OCI-LY1 (cell line): ENCODE measurements around the gene SPO11.

Experiments used
- H2AFZ ChIP-seq: fragments of 200-600 bp; sonication (generic), shearing (Covaris generic); 2 replicates; pipeline ENCODE4 v1.6.0; 2014; ENCODE audit warnings: antibody characterized with exemption, mild to moderate bottlenecking, low read length
- H3F3A ChIP-seq: fragments of 200-600 bp; sonication (generic), shearing (Covaris generic); 2 replicates; pipeline ENCODE4 v1.6.0; 2014; ENCODE audit warnings: mild to moderate bottlenecking, antibody characterized with exemption, low read length, moderate library complexity; ENCODE audit not compliant: insufficient read depth
- H3K27ac ChIP-seq: fragments of 200-600 bp; sonication (generic); 2 replicates; pipeline ENCODE4 v1.5.1; 2014; ENCODE audit warnings: low read length, mixed run types, mild to moderate bottlenecking, low read depth; ENCODE audit not compliant: poor library complexity, severe bottlenecking
- H3K27me3 ChIP-seq: fragments of 200-600 bp; sonication (generic); 2 replicates; pipeline ENCODE4 v1.6.0; 2014; ENCODE audit warnings: antibody characterized with exemption, mild to moderate bottlenecking, low read length, moderate library complexity; ENCODE audit not compliant: insufficient read depth
- H3K36me3 ChIP-seq: fragments of 200-600 bp; sonication (generic); 2 replicates; pipeline ENCODE4 v1.6.1; 2014; ENCODE audit warnings: mild to moderate bottlenecking, antibody characterized with exemption, low read length, moderate library complexity, mixed read lengths; ENCODE audit not compliant: insufficient read depth
- H3K4me1 ChIP-seq: fragments of 200-600 bp; sonication (generic); 2 replicates; pipeline ENCODE4 v1.5.1; 2014; ENCODE audit warnings: mild to moderate bottlenecking, low read length, moderate library complexity; ENCODE audit not compliant: insufficient read depth, severe bottlenecking
- H3K4me2 ChIP-seq: fragments of 200-600 bp; sonication (generic), shearing (Covaris generic); 2 replicates; pipeline ENCODE4 v1.6.1; 2014; ENCODE audit warnings: low read length
- H3K4me3 ChIP-seq: fragments of 200-600 bp; sonication (generic); 2 replicates; pipeline ENCODE4 v1.5.1; 2014; ENCODE audit warnings: low read length, low read depth, mild to moderate bottlenecking, mixed read lengths; ENCODE audit not compliant: poor library complexity, severe bottlenecking
- H3K79me2 ChIP-seq: fragments of 200-600 bp; shearing (Covaris generic); 2 replicates; pipeline ENCODE4 v1.6.1; 2016; ENCODE audit warnings: mixed run types, low read length, mixed read lengths; ENCODE audit not compliant: insufficient read depth
- H3K9ac ChIP-seq: fragments of 200-600 bp; sonication (generic), shearing (Covaris generic); 2 replicates; pipeline ENCODE4 v1.6.1; 2014; ENCODE audit warnings: mild to moderate bottlenecking, low read length, mixed read lengths
- H3K9me2 ChIP-seq: fragments of 200-600 bp; sonication (generic), shearing (Covaris generic); 2 replicates; pipeline ENCODE4 v1.6.1; 2014; ENCODE audit warnings: low read depth, mild to moderate bottlenecking, low read length, mixed read lengths
- H3K9me3 ChIP-seq: fragments of 200-600 bp; shearing (Covaris generic); 2 replicates; pipeline ENCODE4 v1.6.1; 2014; ENCODE audit warnings: low read length, mixed read lengths
- H4K20me1 ChIP-seq: fragments of 200-600 bp; sonication (generic), shearing (Covaris generic); 2 replicates; pipeline ENCODE4 v1.6.0; 2016; ENCODE audit warnings: mild to moderate bottlenecking, low read length; ENCODE audit not compliant: insufficient read depth
- CTCF ChIP-seq: fragments of 200-600 bp; sonication (generic), shearing (Covaris generic); IDR thresholded peaks from 2 replicates; pipeline ENCODE4 v1.5.1; 2017; ENCODE audit warnings: mild to moderate bottlenecking, antibody characterized with exemption, low read length, moderate library complexity, mixed read lengths
- EZH2 ChIP-seq: fragments of 200-600 bp; sonication (generic), shearing (Covaris generic); IDR thresholded peaks from 2 replicates; pipeline ENCODE4 v1.8.0; 2017; ENCODE audit warnings: borderline replicate concordance, mixed run types, mild to moderate bottlenecking, antibody characterized with exemption, low read length, moderate library complexity, mixed read lengths

SPO11 gene

GRCh38 chr20:57352305-57352704 lies 22.7 kb downstream of the SPO11 start:
- H3K9me2 ChIP-seq = no peaks in the 10 kb centered on the region
- H3K4me3 ChIP-seq = peak overlapping the region; percentile 99
- H2AFZ ChIP-seq = no peak overlapping the region
- peak overlapping the region; percentile 96 for H3K9ac ChIP-seq
- no peaks in the 10 kb centered on the region for H3K9me3 ChIP-seq
- no peaks in the 10 kb centered on the region for H3K27me3 ChIP-seq
- H3K4me2 ChIP-seq = peak overlapping the region; percentile 73
- no peaks in the 10 kb centered on the region for H4K20me1 ChIP-seq
- H3K36me3 ChIP-seq = peaks cover 29% of the 10 kb centered on the region
- no peak overlapping the region for H3K27ac ChIP-seq
- no peak for TF ChIP-seq CTCF
- peaks cover 17% of the 10 kb centered on the region for H3K4me1 ChIP-seq
- H3F3A ChIP-seq = no peaks in the 10 kb centered on the region
- H3K79me2 ChIP-seq = peaks cover 27% of the 10 kb centered on the region

DNA sequence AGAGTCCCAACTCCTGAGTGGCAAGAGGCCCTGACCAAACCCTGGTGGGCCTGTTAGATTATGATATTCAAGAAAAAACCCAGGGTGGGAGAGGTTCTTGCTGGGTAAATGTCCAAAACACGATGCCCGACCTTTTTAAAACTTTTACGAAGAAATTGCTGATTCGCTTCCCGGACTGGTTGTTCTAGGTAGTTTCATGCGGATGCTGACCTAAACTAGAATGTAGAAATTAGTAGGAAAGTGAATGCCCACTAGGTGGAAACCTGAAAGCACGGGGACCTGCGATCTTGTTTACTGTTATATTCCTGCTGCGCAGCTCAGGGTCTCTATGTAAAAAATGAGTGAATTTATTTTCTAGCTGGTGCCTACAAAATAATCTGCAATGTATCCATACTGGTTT lies 23.7 kb downstream of the SPO11 start:
- H3K27me3 ChIP-seq = no peaks in the 10 kb centered on the region
- TF ChIP-seq CTCF = no peak
- no peaks in the 10 kb centered on the region for H3K9me2 ChIP-seq
- no peak overlapping the region for H2AFZ ChIP-seq
- no peak overlapping the region for H3K9ac ChIP-seq
- no peaks in the 10 kb centered on the region for H4K20me1 ChIP-seq
- H3K36me3 ChIP-seq = peaks cover 29% of the 10 kb centered on the region
- H3K4me2 ChIP-seq = no peak overlapping the region
- H3K9me3 ChIP-seq = no peaks in the 10 kb centered on the region
- H3K27ac ChIP-seq = no peak overlapping the region
- H3K4me3 ChIP-seq = no peak overlapping the region
- H3K79me2 ChIP-seq = peaks cover 27% of the 10 kb centered on the region
- no peaks in the 10 kb centered on the region for H3F3A ChIP-seq
- H3K4me1 ChIP-seq = peaks cover 17% of the 10 kb centered on the region

- Histone ChIP-seq H3K4me1 (no peaks in the 10 kb centered on the region), H2AFZ (no peak overlapping the region), H3K4me2 (no peak overlapping the region), H3K4me3 (no peak overlapping the region), H3K9me3 (no peaks in the 10 kb centered on the region), H3K9ac (no peak overlapping the region), H3K79me2 (no peaks in the 10 kb centered on the region), H4K20me1 (no peaks in the 10 kb centered on the region; the same call in 1 of the 2 replicates), H3F3A (no peaks in the 10 kb centered on the region), H3K27me3 (no peaks in the 10 kb centered on the region), H3K36me3 (peaks cover 27% of the 10 kb centered on the region), H3K27ac (no peak overlapping the region), H3K9me2 (no peaks in the 10 kb centered on the region)
- TF ChIP-seq CTCF (no peak), EZH2 (no peak)
Measured at GRCh38 chr20:57361517-57361916, 31.9 kb downstream of the SPO11 start.
